HCT116 (cell line): ENCODE results near the gene MZB1. TPM values are rescaled to one million over a fixed set of nuclear protein-coding genes. Genes with fewer than 3 reads are reported as not detected.
"Not testable (repeated sequence)": the region's sequence is repeated elsewhere in the genome, so short reads cannot be mapped to it uniquely, and the experiment has no call there.

ENCODE experiments used
- ATAC-seq: fragments of 200-7000 bp; cut with Tn5 transposase; 2 replicates; pipeline ENCODE4 v1.9.1; 2020; ENCODE audit warnings: mild to moderate bottlenecking, moderate library complexity
- BruUV-seq: library from RNA; stranded (reverse); fragments of 400-500 nt; replicated peaks from 2 replicates; lab custom pipeline; 2021; lab: Mats Ljungman, UMichigan
- CTCF ChIA-PET: fragments of 300-600 bp; sonication (Branson Sonifier 250); formaldehyde crosslinking; loops from one replicate; lab custom pipeline; 2021; ENCODE audit warnings: antibody characterized with exemption; lab: Charles Lee
- POLR2A ChIA-PET: fragments of 300-600, 350-600 bp; sonication (Branson Sonifier 250); formaldehyde crosslinking; loops from one replicate; lab custom pipeline; 2021; ENCODE audit warnings: antibody characterized with exemption; lab: Charles Lee
- RAD21 ChIA-PET, 2 experiments: fragments of 300-600 bp; sonication (Branson Sonifier 250); formaldehyde crosslinking; loops; one replicate each; lab custom pipeline; 2023; ENCODE audit warnings: low total read pairs in 2 of 2; ENCODE audit not compliant: uncharacterized antibody in 2 of 2, unreplicated experiment in 2 of 2, low non-redundant PET in 1 of 2; lab: Charles Lee
- DNase-seq: peaks from one replicate; pipeline ENCODE4 v3.0.0-alpha.2; 2010; ENCODE audit warnings: low read depth, low spot score
- H2AFZ ChIP-seq: fragments of 200-600 bp; shearing (Covaris generic), sonication (generic); 2 replicates; pipeline ENCODE4 v1.6.1; 2017; ENCODE audit warnings: low read depth, mixed run types, mixed read lengths, antibody characterized with exemption, low read length; ENCODE audit not compliant: poor library complexity, severe bottlenecking
- H3K27ac ChIP-seq: 2 replicates; pipeline ENCODE4 v1.5.1; 2012; ENCODE audit warnings: low read depth, low read length
- H3K27me3 ChIP-seq: fragments of 200-600 bp; sonication (generic); 2 replicates; pipeline ENCODE4 v1.6.1; 2016; ENCODE audit warnings: mixed run types, low read length, mixed read lengths; ENCODE audit not compliant: insufficient read depth
- H3K36me3 ChIP-seq, 2 experiments: fragments of 200-500 bp in 1 of 2; fragments of 200-600 bp in 1 of 2; sonication (Bioruptor generic) in 1 of 2; sonication (generic) in 1 of 2; 2 replicates each; pipeline versions ENCODE4 v1.5.1 to v1.6.1; 2014 to 2016; ENCODE audit warnings: low read length in 2 of 2, inconsistent platforms in 1 of 2, mixed read lengths in 1 of 2, mixed run types in 1 of 2; ENCODE audit not compliant: insufficient read depth in 2 of 2, control insufficient read depth in 1 of 2
- H3K4me1 ChIP-seq, 2 experiments: fragments of 200-600 bp in 1 of 2; sonication (generic) in 1 of 2; 2 replicates each; pipeline versions ENCODE4 v1.5.1 to v1.6.1; 2012 to 2017; ENCODE audit warnings: low read length in 2 of 2, inconsistent platforms in 1 of 2, mild to moderate bottlenecking in 1 of 2, mixed read lengths in 1 of 2, mixed run types in 1 of 2, moderate library complexity in 1 of 2; ENCODE audit not compliant: insufficient read depth in 2 of 2, control insufficient read depth in 1 of 2
- H3K4me2 ChIP-seq: fragments of 200-600 bp; sonication (generic); 2 replicates; pipeline ENCODE4 v1.6.1; 2017; ENCODE audit warnings: mixed run types, low read length, mixed read lengths
- H3K4me3 ChIP-seq, 2 experiments: fragments of 200-600 bp in 1 of 2; sonication (generic) in 1 of 2; replicated peaks in 1 of 2; 2 replicates each; pipeline ENCODE4 v1.5.1; 2011 to 2016; ENCODE audit warnings: low read length in 2 of 2, control low read depth in 1 of 2, low read depth in 1 of 2, mild to moderate bottlenecking in 1 of 2, mixed read lengths in 1 of 2, mixed run types in 1 of 2
- H3K79me2 ChIP-seq: fragments of 200-600 bp; sonication (generic); 2 replicates; pipeline ENCODE4 v1.6.1; 2017; ENCODE audit warnings: mild to moderate bottlenecking, mixed run types, low read length, moderate library complexity, mixed read lengths; ENCODE audit not compliant: insufficient read depth
- H3K9ac ChIP-seq: fragments of 200-600 bp; sonication (generic); 2 replicates; pipeline ENCODE4 v1.6.1; 2016; ENCODE audit warnings: low read length, mixed read lengths
- H3K9me2 ChIP-seq: fragments of 200-600 bp; sonication (generic), shearing (Covaris generic); 2 replicates; pipeline ENCODE4 v1.6.1; 2017; ENCODE audit warnings: mixed run types, mild to moderate bottlenecking, moderate library complexity; ENCODE audit not compliant: insufficient read depth
- H3K9me3 ChIP-seq, 2 experiments: fragments of 200-500 bp in 1 of 2; fragments of 200-600 bp in 1 of 2; sonication (Bioruptor generic) in 1 of 2; sonication (generic) in 1 of 2; 2 replicates each; pipeline ENCODE4 v1.6.1; 2014 to 2017; ENCODE audit warnings: low read length in 2 of 2, mixed read lengths in 2 of 2, inconsistent platforms in 1 of 2, low read depth in 1 of 2, mild to moderate bottlenecking in 1 of 2, mixed run types in 1 of 2, moderate library complexity in 1 of 2; ENCODE audit not compliant: control insufficient read depth in 1 of 2, insufficient read depth in 1 of 2
- H4K20me1 ChIP-seq: fragments of 200-600 bp; sonication (generic), shearing (Covaris generic); 2 replicates; pipeline ENCODE4 v1.6.1; 2017; ENCODE audit warnings: mixed run types, mild to moderate bottlenecking, moderate library complexity; ENCODE audit not compliant: insufficient read depth
- FOSL1 ChIP-seq: IDR thresholded peaks from 2 replicates; pipeline ENCODE4 v1.6.1; 2012; ENCODE audit warnings: low read depth
- MAX ChIP-seq: IDR thresholded peaks from 2 replicates; pipeline ENCODE4 v1.6.1; 2012
- POLR2A ChIP-seq: IDR thresholded peaks from 2 replicates; pipeline ENCODE4 v1.7.0; 2011; ENCODE audit warnings: borderline replicate concordance; ENCODE audit not compliant: insufficient read depth, insufficient read length; ENCODE audit errors: extremely low read depth
- REST ChIP-seq: IDR thresholded peaks from 2 replicates; pipeline ENCODE4 v1.6.1; 2012; ENCODE audit warnings: low read depth
- ZBTB33 ChIP-seq: IDR thresholded peaks from 2 replicates; pipeline ENCODE4 v1.6.1; 2011; ENCODE audit warnings: mild to moderate bottlenecking, low read length, moderate library complexity; ENCODE audit not compliant: insufficient replicate concordance; ENCODE audit errors: extremely low read depth
- intact Hi-C: fragments of 100-400 bp; cut with micrococcal nuclease; formaldehyde crosslinking; loops from 2 replicates; pipeline ENCODE4 v1.10.0; 2022
- total RNA-seq: library from RNA; stranded (reverse); gene quantifications from one replicate; pipeline ENCODE4 v1.2.1, GENCODE V29; 2021; ENCODE audit not compliant: unreplicated experiment

Gene MZB1
- total RNA-seq, 1 experiment from 2014 or later: 0.81 TPM

GRCh38 chr5:139387611-139388197 lies 2.0 kb downstream of the MZB1 start (continued):
- TF ChIP-seq REST (no peak), ZBTB33 (no peak), MAX (no peak), FOSL1 (no peak), POLR2A (no peak)

- POLR2A ChIA-PET, RAD21 ChIA-PET, DNase-seq, ATAC-seq, H3K9me2 ChIP-seq, H3K9ac ChIP-seq, H3K4me2 ChIP-seq, BruUV-seq, H4K20me1 ChIP-seq, H3K79me2 ChIP-seq, H3K9me3 ChIP-seq, CTCF ChIA-PET, intact Hi-C loops, H2AFZ ChIP-seq, H3K27me3 ChIP-seq, H3K36me3 ChIP-seq, H3K4me3 ChIP-seq, H3K27ac ChIP-seq: not testable (repeated sequence)
- peaks cover 18 to 25% of the 10 kb centered on the region in 2 experiments for H3K4me1 ChIP-seq
These were observed 2.8 kb downstream of the MZB1 start for GRCh38 chr5:139386956-139387355.
